BLaER1 treated with 17β-estradiol and CSF1 and Interleukin-3, amounts not matched to agents 10 nM and 100 nM (cell line): ENCODE measurements around the gene PRKD1.

ENCODE experiments used
- H3K27ac ChIP-seq, 11 experiments: shearing (Covaris generic); formaldehyde crosslinking; 2 replicates each; pipeline ENCODE4 v1.8.1; 2022
- H3K27me3 ChIP-seq, 11 experiments: shearing (Covaris generic); formaldehyde crosslinking; 2 replicates each; pipeline ENCODE4 v1.8.1; 2022
- H3K36me3 ChIP-seq, 11 experiments: shearing (Covaris generic); formaldehyde crosslinking; 2 replicates each; pipeline ENCODE4 v1.8.1; 2022
- H3K4me1 ChIP-seq, 10 experiments: shearing (Covaris generic); formaldehyde crosslinking; 2 replicates each; pipeline ENCODE4 v1.8.1; 2022
- H3K4me2 ChIP-seq, 11 experiments: shearing (Covaris generic); formaldehyde crosslinking; 2 replicates each; pipeline ENCODE4 v1.8.1; 2022
- H3K4me3 ChIP-seq, 10 experiments: shearing (Covaris generic); formaldehyde crosslinking; 2 replicates each; pipeline ENCODE4 v1.8.1; 2022
- H3K9ac ChIP-seq, 11 experiments: shearing (Covaris generic); formaldehyde crosslinking; 2 replicates each; pipeline ENCODE4 v1.8.1; 2022
- H3K9me3 ChIP-seq, 11 experiments: shearing (Covaris generic); formaldehyde crosslinking; replicated peaks in 1 of 11; 2 replicates each; pipeline ENCODE4 v1.8.1; 2022
- H4K20me1 ChIP-seq, 11 experiments: shearing (Covaris generic); formaldehyde crosslinking; 2 replicates each; pipeline ENCODE4 v1.8.1; 2022
- Cebpa-rat ChIP-seq, 11 experiments: shearing (Covaris generic); IDR thresholded peaks; 2 replicates each; pipeline ENCODE4 v1.8.1; 2022

Gene PRKD1

GRCh38 chr14:29926701-29927375 lies 809 bp downstream of the PRKD1 start:
- Histone ChIP-seq H3K36me3 (no peaks in the 10 kb centered on the region), H4K20me1 (no peaks in the 10 kb centered on the region), H3K9me3 (peaks cover 22 to 27% (median 25%) of the 10 kb centered on the region in 11 experiments), H3K4me3 (no peak overlapping the region; a peak in 1 of 20 replicates), H3K4me1 (no peaks in the 10 kb centered on the region), H3K27me3 (no peaks in the 10 kb centered on the region), H3K27ac (no peak overlapping the region), H3K9ac (no peak overlapping the region), H3K4me2 (no peak overlapping the region)
- TF ChIP-seq Cebpa-rat (IDR thresholded peaks at IDR 0.05): no peak

DNA sequence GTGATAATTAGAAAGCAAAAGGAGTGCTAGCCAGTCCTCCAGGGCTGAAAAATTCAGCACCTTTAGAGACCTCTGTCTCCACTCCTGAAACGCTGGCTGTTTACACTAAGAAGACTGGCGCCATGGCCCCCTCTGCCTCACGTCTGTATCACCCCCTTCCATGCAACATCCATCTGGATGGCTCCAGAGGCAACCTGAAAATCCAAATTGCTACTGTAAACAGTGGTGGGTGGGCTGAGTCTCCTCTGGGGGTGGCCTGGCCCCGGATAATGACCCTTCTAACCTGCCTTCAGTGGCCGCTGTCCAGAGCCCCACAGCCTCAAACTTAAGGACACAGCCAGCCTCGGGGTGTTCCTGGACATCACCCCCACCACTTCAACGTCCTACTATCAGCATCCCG lies 1.4 kb downstream of the PRKD1 start:
- Histone ChIP-seq H3K4me1 (no peaks in the 10 kb centered on the region), H3K4me2 (no peak overlapping the region), H3K27me3 (no peaks in the 10 kb centered on the region), H3K4me3 (no peak overlapping the region), H4K20me1 (no peaks in the 10 kb centered on the region), H3K27ac (no peak overlapping the region), H3K36me3 (no peaks in the 10 kb centered on the region), H3K9me3 (peaks cover 22 to 27% (median 25%) of the 10 kb centered on the region in 11 experiments), H3K9ac (no peak overlapping the region)
- no peak for TF ChIP-seq Cebpa-rat (IDR thresholded peaks at IDR 0.05)

DNA sequence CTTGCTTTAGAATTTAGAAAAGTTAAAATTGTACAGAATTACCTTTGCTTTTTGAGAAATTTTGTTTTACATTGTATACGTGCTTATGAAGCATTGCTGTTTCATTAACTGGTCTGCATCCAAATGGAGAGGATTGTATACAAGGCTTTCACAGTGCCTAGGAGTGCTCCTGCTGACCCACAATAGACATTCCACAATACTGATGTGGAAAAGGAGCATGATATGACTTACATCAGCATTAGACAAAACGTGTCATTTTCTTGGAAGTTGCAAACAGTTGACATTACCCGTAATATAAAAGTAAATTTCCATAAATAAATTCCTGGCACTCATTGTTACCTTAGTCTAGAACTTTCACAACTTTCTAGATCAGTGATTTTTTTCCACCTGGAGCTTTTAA lies 1.9 kb downstream of the PRKD1 start:
- Histone ChIP-seq H3K4me3 (no peak overlapping the region), H3K36me3 (no peaks in the 10 kb centered on the region), H3K27ac (no peak overlapping the region), H4K20me1 (no peaks in the 10 kb centered on the region), H3K27me3 (no peaks in the 10 kb centered on the region), H3K4me2 (no peak overlapping the region), H3K4me1 (no peaks in the 10 kb centered on the region), H3K9ac (no peak overlapping the region), H3K9me3 (peaks cover 22 to 27% (median 25%) of the 10 kb centered on the region in 11 experiments)
- TF ChIP-seq Cebpa-rat (IDR thresholded peaks at IDR 0.05): no peak

GRCh38 chr14:29925101-29925722 lies 2.4 kb downstream of the PRKD1 start:
- no peak overlapping the region for H3K4me3 ChIP-seq
- no peak overlapping the region for H3K9ac ChIP-seq
- no peaks in the 10 kb centered on the region for H3K27me3 ChIP-seq
- no peaks in the 10 kb centered on the region for H4K20me1 ChIP-seq
- H3K27ac ChIP-seq: no peak overlapping the region
- H3K9me3 ChIP-seq: peaks cover 22 to 27% (median 25%) of the 10 kb centered on the region in 11 experiments
- H3K4me1 ChIP-seq: no peaks in the 10 kb centered on the region
- no peaks in the 10 kb centered on the region for H3K36me3 ChIP-seq
- no peak overlapping the region for H3K4me2 ChIP-seq
- TF ChIP-seq Cebpa-rat (IDR thresholded peaks at IDR 0.05): no peak

- Histone ChIP-seq H3K27ac (no peak overlapping the region), H3K4me2 (no peak overlapping the region), H3K4me3 (no peak overlapping the region), H3K9me3 (no peaks in the 10 kb centered on the region), H3K27me3 (no peaks in the 10 kb centered on the region), H3K9ac (no peak overlapping the region), H4K20me1 (no peaks in the 10 kb centered on the region), H3K4me1 (no peaks in the 10 kb centered on the region), H3K36me3 (no peaks in the 10 kb centered on the region)
- no peak for TF ChIP-seq Cebpa-rat (IDR thresholded peaks at IDR 0.05)
Measured at GRCh38 chr14:29919845-29920244, 7.8 kb downstream of the PRKD1 start.

- Histone ChIP-seq H4K20me1 (no peaks in the 10 kb centered on the region), H3K9ac (no peak overlapping the region), H3K4me1 (no peaks in the 10 kb centered on the region), H3K27me3 (no peaks in the 10 kb centered on the region), H3K36me3 (no peaks in the 10 kb centered on the region), H3K9me3 (no peaks in the 10 kb centered on the region), H3K4me3 (no peak overlapping the region), H3K4me2 (no peak overlapping the region), H3K27ac (no peak overlapping the region)
- no peak for TF ChIP-seq Cebpa-rat (IDR thresholded peaks at IDR 0.05)
Measured at GRCh38 chr14:29918981-29919380, 8.7 kb downstream of the PRKD1 start.

DNA sequence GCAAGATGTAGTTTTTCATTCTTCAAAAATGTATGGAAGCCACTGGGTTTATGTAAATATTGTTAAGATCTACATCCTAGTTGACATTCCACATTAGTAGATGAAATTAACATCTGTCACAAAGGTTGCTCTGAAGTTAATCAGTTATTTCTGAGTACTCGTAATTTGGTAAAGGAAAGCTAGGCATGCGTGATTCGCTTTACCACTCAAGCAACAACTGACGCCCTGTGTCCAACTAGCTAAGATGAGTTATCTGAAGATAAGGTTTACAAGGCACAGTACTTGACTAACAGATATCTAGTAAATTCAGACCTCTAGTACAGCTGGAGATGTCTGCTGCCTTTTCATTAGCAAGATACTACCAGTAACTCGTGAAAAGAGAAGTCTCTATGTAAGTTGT lies 14.1 kb downstream of the PRKD1 start:
- H3K27me3 ChIP-seq: no peaks in the 10 kb centered on the region
- no peak overlapping the region for H3K27ac ChIP-seq
- no peak overlapping the region for H3K9ac ChIP-seq
- H3K4me2 ChIP-seq: no peak overlapping the region
- peaks cover 0 to 6% (median 4%) of the 10 kb centered on the region in 11 experiments; a peak in 10 of 22 replicates for H3K9me3 ChIP-seq
- H3K4me3 ChIP-seq: no peak overlapping the region
- H3K4me1 ChIP-seq: no peaks in the 10 kb centered on the region
- no peak for TF ChIP-seq Cebpa-rat (IDR thresholded peaks at IDR 0.05)
- no peaks in the 10 kb centered on the region for H4K20me1 ChIP-seq
- no peaks in the 10 kb centered on the region for H3K36me3 ChIP-seq

GRCh38 chr14:29911810-29912209 lies 15.8 kb downstream of the PRKD1 start:
- no peaks in the 10 kb centered on the region for H3K36me3 ChIP-seq
- no peaks in the 10 kb centered on the region for H3K4me1 ChIP-seq
- no peak overlapping the region for H3K9ac ChIP-seq
- no peak overlapping the region for H3K27ac ChIP-seq
- TF ChIP-seq Cebpa-rat (IDR thresholded peaks at IDR 0.05): no peak
- H3K9me3 ChIP-seq: peaks cover 0 to 6% (median 4%) of the 10 kb centered on the region in 11 experiments; a peak in 10 of 22 replicates
- no peaks in the 10 kb centered on the region for H4K20me1 ChIP-seq
- no peaks in the 10 kb centered on the region for H3K27me3 ChIP-seq
- H3K4me3 ChIP-seq: no peak overlapping the region
- H3K4me2 ChIP-seq: no peak overlapping the region

DNA sequence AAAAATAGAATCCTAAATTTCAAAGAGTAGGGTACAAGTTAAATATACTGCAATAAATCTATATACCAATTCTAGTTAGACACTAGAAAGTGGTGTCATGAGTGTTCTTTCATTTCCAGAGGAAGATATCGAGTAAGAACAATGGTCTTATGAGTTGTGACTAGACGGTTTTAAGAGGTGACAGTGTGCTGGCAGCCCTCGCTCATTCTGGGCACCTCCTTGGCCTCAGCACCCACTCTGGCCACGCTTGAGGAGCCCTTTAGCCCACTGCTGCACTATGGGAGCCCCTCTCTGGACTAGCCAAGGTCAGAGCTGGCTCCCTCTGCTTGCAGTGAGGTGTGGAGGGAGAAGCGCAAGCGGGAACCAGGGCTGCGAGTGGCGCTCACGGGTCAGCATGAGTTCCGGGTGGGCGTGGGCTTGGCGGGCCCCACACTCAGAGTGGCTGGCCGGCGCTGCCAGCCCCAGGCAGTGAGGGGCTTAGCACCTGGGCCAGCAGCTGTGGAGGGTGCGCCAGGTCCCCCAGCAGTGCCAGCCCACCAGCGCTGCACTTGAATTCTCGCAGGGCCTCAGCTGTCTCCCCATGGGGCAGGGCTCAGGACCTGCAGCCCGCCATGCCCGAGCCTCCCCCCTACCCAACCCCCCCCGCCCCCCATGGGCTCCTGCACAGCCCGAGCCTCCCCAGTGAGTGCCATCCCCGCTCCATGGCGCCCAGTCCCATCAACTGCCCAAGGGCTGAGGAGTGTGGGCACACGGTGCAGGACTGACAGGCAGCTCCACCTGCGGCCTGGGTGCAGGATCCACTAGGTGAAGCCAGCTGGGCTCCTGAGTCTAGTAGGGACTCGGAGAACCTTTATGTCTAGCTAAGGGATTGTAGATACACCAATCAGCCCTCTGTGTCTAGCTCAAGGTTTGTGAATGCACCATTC lies 18.7 kb downstream of the PRKD1 start:
- TF ChIP-seq Cebpa-rat (IDR thresholded peaks at IDR 0.05): no peak

More for the DNA sequence above, 18.7 kb downstream of the PRKD1 start:
- H3K4me3 ChIP-seq: no peak overlapping the region
- no peaks in the 10 kb centered on the region for H3K27me3 ChIP-seq
- H3K4me1 ChIP-seq: no peaks in the 10 kb centered on the region
- H3K4me2 ChIP-seq: no peak overlapping the region
- no peaks in the 10 kb centered on the region for H3K36me3 ChIP-seq
- H4K20me1 ChIP-seq: no peaks in the 10 kb centered on the region
- H3K27ac ChIP-seq: no peak overlapping the region
- H3K9ac ChIP-seq: no peak overlapping the region
- H3K9me3 ChIP-seq: peaks cover 0 to 6% (median 4%) of the 10 kb centered on the region in 11 experiments; a peak in 10 of 22 replicates
